Measurements from ENCODE around the gene WDR33.

GRCh38 chr2:127702395-127703009 is 108.5 kb downstream of the WDR33 start:
- TF ChIP-seq TCF12 (IDR thresholded peaks at IDR 0.05; ENCODE audit: low read depth) (no peak), USF1 (IDR thresholded peaks at IDR 0.05) (no peak), CREB1 (IDR thresholded peaks at IDR 0.05; ENCODE audit: low read depth) (no peak), TEAD4 (IDR thresholded peaks at IDR 0.05) (no peak), CEBPB (IDR thresholded peaks at IDR 0.05) (no peak), RAD21 (IDR thresholded peaks at IDR 0.05; ENCODE audit: low read depth) (no peak), TAF1 (IDR thresholded peaks at IDR 0.05; ENCODE audit: low read depth) (no peak), FOXM1 (IDR thresholded peaks at IDR 0.05; ENCODE audit: borderline replicate concordance, low read depth) (no peak), NFIC (IDR thresholded peaks at IDR 0.05) (no peak), EP300 (IDR thresholded peaks at IDR 0.05; ENCODE audit: borderline replicate concordance) (no peak), REST (IDR thresholded peaks at IDR 0.05; ENCODE audit: low read depth) (no peak), MAX (IDR thresholded peaks at IDR 0.05) (no peak), YY1 (IDR thresholded peaks at IDR 0.05; ENCODE audit: low read depth) (no peak)

All from Ishikawa (cell line).